Bronchial epithelial cell (primary cell): ENCODE measurements around the gene STARD13. TPM values are rescaled to one million over a fixed set of nuclear protein-coding genes. Genes with fewer than 3 reads are reported as not detected.
A peak's percentile ranks its signal among the peaks of the same experiment; 100 is the strongest.

ENCODE experiments used
- DNase-seq: peaks from one replicate; pipeline ENCODE4 v3.0.0-alpha.2; 2010; ENCODE audit warnings: low read depth
- FAIRE-seq: peaks from 2 replicates; lab custom pipeline; 2011; peaks lifted over from hg19 to GRCh38; lab: Jason Lieb, UNC
- H3K27me3 ChIP-seq: 2 replicates; pipeline ENCODE4 v1.5.1; 2011; ENCODE audit warnings: low read length; ENCODE audit not compliant: control insufficient read depth, insufficient read depth
- H3K36me3 ChIP-seq: 2 replicates; pipeline ENCODE4 v1.5.1; 2011; ENCODE audit warnings: low read length; ENCODE audit not compliant: control insufficient read depth, insufficient read depth
- H3K4me3 ChIP-seq: 2 replicates; pipeline ENCODE4 v1.5.1; 2011; ENCODE audit warnings: mild to moderate bottlenecking, low read depth, low read length, control low read depth
- CTCF ChIP-seq: IDR thresholded peaks from 2 replicates; pipeline ENCODE4 v1.5.1; 2011; ENCODE audit warnings: mild to moderate bottlenecking, moderate library complexity, low read length, control low read depth, inconsistent platforms; ENCODE audit not compliant: insufficient read depth, severe bottlenecking
- total RNA-seq: library from RNA; depleted of rRNA; stranded (reverse); fragments of >200 nt; gene quantifications from 2 replicates; pipeline ENCODE4 v1.2.1, GENCODE V29; 2014

The STARD13 gene
- total RNA-seq, 1 donor from 2014 or later = 2.1 TPM

GRCh38 chr13:33263976-33264619, 21.5 kb downstream of the STARD13 start:
- H3K27me3 ChIP-seq = no peaks in the 10 kb centered on the region
- no peak overlapping the region for H3K4me3 ChIP-seq
- no peaks in the 10 kb centered on the region for H3K36me3 ChIP-seq
- FAIRE-seq = no peak
- no peak for DNase-seq
- TF ChIP-seq CTCF = no peak

GRCh38 chr13:33263484-33263883, 22.1 kb downstream of the STARD13 start:
- TF ChIP-seq CTCF = no peak
- Histone ChIP-seq H3K36me3 (no peaks in the 10 kb centered on the region), H3K27me3 (no peaks in the 10 kb centered on the region), H3K4me3 (no peak overlapping the region)
- FAIRE-seq (no peak), DNase-seq (no peak)

GRCh38 chr13:33262997-33263396, 22.6 kb downstream of the STARD13 start:
- FAIRE-seq (no peak), DNase-seq (no peak)
- no peak for TF ChIP-seq CTCF
- H3K4me3 ChIP-seq = no peak overlapping the region
- no peaks in the 10 kb centered on the region for H3K36me3 ChIP-seq
- H3K27me3 ChIP-seq = no peaks in the 10 kb centered on the region

GRCh38 chr13:33262594-33262993, 23.0 kb downstream of the STARD13 start:
- no peak for TF ChIP-seq CTCF
- Histone ChIP-seq H3K36me3 (no peaks in the 10 kb centered on the region), H3K4me3 (no peak overlapping the region), H3K27me3 (no peaks in the 10 kb centered on the region)
- DNase-seq = no peak
- FAIRE-seq = no peak

- DNase-seq (peak; percentile 95), FAIRE-seq (peak; percentile 64)
- Histone ChIP-seq H3K36me3 (no peaks in the 10 kb centered on the region), H3K27me3 (no peaks in the 10 kb centered on the region), H3K4me3 (no peak overlapping the region)
- TF ChIP-seq CTCF = no peak
Measured at GRCh38 chr13:33262062-33262487, 23.5 kb downstream of the STARD13 start.

- Histone ChIP-seq H3K36me3 (no peaks in the 10 kb centered on the region), H3K4me3 (no peak overlapping the region), H3K27me3 (no peaks in the 10 kb centered on the region)
- DNase-seq (no peak), FAIRE-seq (no peak)
- no peak for TF ChIP-seq CTCF
Measured at GRCh38 chr13:33261387-33262061, 24.0 kb downstream of the STARD13 start.
